KBM-7 (cell line): Measurements from ENCODE around the gene BMP10.
"Not testable (repeated sequence)": the region's sequence is repeated elsewhere in the genome, so short reads cannot be mapped to it uniquely, and the experiment has no call there.

Experiments used
- DNase-seq: peaks from one replicate; pipeline ENCODE4 v3.0.0-alpha.2; 2015
- in situ Hi-C: fragments of 300-500 bp; cut with MboI; formaldehyde crosslinking; loops from 2 replicates; pipeline ENCODE4 v1.14.3; 2020; ENCODE audit warnings: low sequenced_read_pairs, low pct_unique_long_range_greater_than_20kb, mixed read lengths

The BMP10 gene

GRCh38 chr2:68901561-68901960, 30.4 kb upstream of the BMP10 start:
- in situ Hi-C loops: loop anchor here (10.0 to 25.0 kb wide), 2 partner anchors 47 to 164 kb away; partner anchors contain the start of gene ARHGAP25

GRCh38 chr2:68901199-68901514, 30.0 kb upstream of the BMP10 start:
- in situ Hi-C loops: loop anchor here (10.0 to 25.0 kb wide), 2 partner anchors 46 to 164 kb away; partner anchors contain the start of gene ARHGAP25
- no peak for DNase-seq

More at GRCh38 chr2:68901561-68901960, 30.4 kb upstream of the BMP10 start:
- DNase-seq: no peak

GRCh38 chr2:68900496-68901198, 29.4 kb upstream of the BMP10 start:
- no peak for DNase-seq
- in situ Hi-C loops: loop anchor here (10.0 to 25.0 kb wide), 2 partner anchors 46 to 163 kb away; partner anchors contain the start of gene ARHGAP25

GRCh38 chr2:68895981-68896380, 24.8 kb upstream of the BMP10 start:
- DNase-seq, in situ Hi-C loops: not testable (repeated sequence)

GRCh38 chr2:68889500-68889899, 18.3 kb upstream of the BMP10 start:
- peak; percentile 40 for DNase-seq
- in situ Hi-C loops: no loop called here

GRCh38 chr2:68889021-68889420, 17.8 kb upstream of the BMP10 start:
- in situ Hi-C loops: no loop called here
- DNase-seq: no peak

GRCh38 chr2:68888038-68888704, 17.0 kb upstream of the BMP10 start:
- DNase-seq: no peak
- in situ Hi-C loops: no loop called here

GRCh38 chr2:68885811-68886075, 14.5 kb upstream of the BMP10 start:
- in situ Hi-C loops: no loop called here
- DNase-seq: no peak

GRCh38 chr2:68885074-68885810, 14.0 kb upstream of the BMP10 start:
- no peak for DNase-seq

GRCh38 chr2:68880213-68880612, 9.0 kb upstream of the BMP10 start:
- no peak for DNase-seq
- in situ Hi-C loops: no loop called here

More at GRCh38 chr2:68885074-68885810, 14.0 kb upstream of the BMP10 start:
- in situ Hi-C loops: no loop called here

GRCh38 chr2:68879296-68879695, 8.1 kb upstream of the BMP10 start:
- DNase-seq: no peak
- in situ Hi-C loops: no loop called here

- in situ Hi-C loops: no loop called here
Observed at GRCh38 chr2:68878753-68879152, 7.6 kb upstream of the BMP10 start.

GRCh38 chr2:68878071-68878711, 7.0 kb upstream of the BMP10 start:
- no peak for DNase-seq
- in situ Hi-C loops: no loop called here

More at GRCh38 chr2:68878753-68879152, 7.6 kb upstream of the BMP10 start:
- no peak for DNase-seq

GRCh38 chr2:68877079-68877772, 6.0 kb upstream of the BMP10 start:
- in situ Hi-C loops: no loop called here
- DNase-seq: no peak

- no peak for DNase-seq
- in situ Hi-C loops: no loop called here
Observed at GRCh38 chr2:68870215-68870614, 982 bp downstream of the BMP10 start.

GRCh38 chr2:68865108-68865507, 6.1 kb downstream of the BMP10 start:
- in situ Hi-C loops: no loop called here
- no peak for DNase-seq

- DNase-seq: no peak
- in situ Hi-C loops: no loop called here
Observed at GRCh38 chr2:68863996-68864395, 7.2 kb downstream of the BMP10 start.

- in situ Hi-C loops: no loop called here
- DNase-seq: no peak
Observed at GRCh38 chr2:68862889-68863288, 8.3 kb downstream of the BMP10 start.

- peak; percentile 8 for DNase-seq
- in situ Hi-C loops: no loop called here
Observed at GRCh38 chr2:68861330-68861729, 9.9 kb downstream of the BMP10 start.
